BJ (cell line): ENCODE results near the gene CLEC2A. TPM values are rescaled to one million over a fixed set of nuclear protein-coding genes. Genes with fewer than 3 reads are reported as not detected.

Experiments used
- CTCF ChIA-PET: fragments of 350-600 bp; formaldehyde crosslinking; extraction: SDS; loops from one replicate; lab custom pipeline; 2021; ENCODE audit warnings: antibody characterized with exemption, inconsistent platforms; lab: Yijun Ruan, JAX
- POLR2A ChIA-PET: fragments of 300-600 bp; sonication (Branson Sonifier 250); formaldehyde crosslinking; extraction: SDS; loops from one replicate; lab custom pipeline; 2021; ENCODE audit warnings: antibody characterized with exemption; lab: Charles Lee
- DNase-seq: peaks from one replicate; pipeline ENCODE4 v3.0.0-alpha.2; 2011; ENCODE audit warnings: low read depth
- H3K27me3 ChIP-seq: 2 replicates; pipeline ENCODE4 v1.6.0; 2011; ENCODE audit warnings: low read length; ENCODE audit not compliant: control insufficient read depth, insufficient read depth
- H3K36me3 ChIP-seq: 2 replicates; pipeline ENCODE4 v1.5.1; 2011; ENCODE audit warnings: low read length; ENCODE audit not compliant: control insufficient read depth, insufficient read depth
- H3K4me3 ChIP-seq: 2 replicates; pipeline ENCODE4 v1.5.1; 2011; ENCODE audit warnings: low read depth, mild to moderate bottlenecking, control low read depth, low read length
- polyA plus RNA-seq: library from polyadenylated mRNA; depleted of rRNA; stranded (reverse); fragments of >200 nt; gene quantifications from 2 replicates; pipeline ENCODE4 v1.2.3, GENCODE V29; 2011
- TF ChIP-seq, protein P1 (sequence below): IDR thresholded peaks from 2 replicates; pipeline ENCODE4 v1.5.1; 2011; ENCODE audit warnings: low read depth, mild to moderate bottlenecking, control low read depth, inconsistent platforms, low read length, moderate library complexity; ENCODE audit not compliant: insufficient read depth

Gene CLEC2A
- polyA plus RNA-seq, 1 experiment = not detected

DNA sequence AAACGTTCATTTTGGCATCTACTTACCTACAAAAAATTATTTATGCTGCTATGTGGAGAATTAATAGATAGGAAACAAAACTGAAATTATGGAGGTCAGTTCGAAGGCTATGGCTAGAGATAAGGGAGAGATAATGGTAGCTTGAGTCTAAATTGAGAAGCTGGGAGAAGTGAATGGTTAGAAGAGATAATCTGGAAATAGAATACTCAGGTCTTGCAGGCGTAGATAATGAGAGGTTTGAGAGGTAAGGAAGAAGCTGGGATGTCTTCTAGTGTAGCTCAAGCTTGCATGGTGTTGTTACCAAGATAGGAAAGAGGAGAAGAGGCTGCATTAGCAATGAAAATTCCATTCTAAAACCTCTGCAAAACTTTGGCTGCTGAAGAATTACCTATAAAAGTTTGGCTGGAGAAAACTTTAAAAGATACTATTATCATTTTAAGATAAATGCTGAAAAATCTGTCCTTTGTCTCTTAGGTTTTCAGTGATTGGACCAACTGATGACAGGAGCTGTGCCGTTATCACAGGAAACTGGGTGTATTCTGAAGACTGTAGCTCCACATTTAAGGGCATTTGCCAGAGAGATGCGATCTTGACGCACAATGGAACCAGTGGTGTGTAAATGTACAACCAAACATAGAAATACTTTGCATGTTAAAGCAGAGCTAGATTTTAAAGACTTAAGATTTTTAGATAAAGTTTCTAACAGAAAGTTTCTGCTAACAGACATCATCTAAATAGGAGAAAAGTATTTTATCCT, 36.8 kb downstream of the CLEC2A start:
- TF ChIP-seq, protein P1, sequence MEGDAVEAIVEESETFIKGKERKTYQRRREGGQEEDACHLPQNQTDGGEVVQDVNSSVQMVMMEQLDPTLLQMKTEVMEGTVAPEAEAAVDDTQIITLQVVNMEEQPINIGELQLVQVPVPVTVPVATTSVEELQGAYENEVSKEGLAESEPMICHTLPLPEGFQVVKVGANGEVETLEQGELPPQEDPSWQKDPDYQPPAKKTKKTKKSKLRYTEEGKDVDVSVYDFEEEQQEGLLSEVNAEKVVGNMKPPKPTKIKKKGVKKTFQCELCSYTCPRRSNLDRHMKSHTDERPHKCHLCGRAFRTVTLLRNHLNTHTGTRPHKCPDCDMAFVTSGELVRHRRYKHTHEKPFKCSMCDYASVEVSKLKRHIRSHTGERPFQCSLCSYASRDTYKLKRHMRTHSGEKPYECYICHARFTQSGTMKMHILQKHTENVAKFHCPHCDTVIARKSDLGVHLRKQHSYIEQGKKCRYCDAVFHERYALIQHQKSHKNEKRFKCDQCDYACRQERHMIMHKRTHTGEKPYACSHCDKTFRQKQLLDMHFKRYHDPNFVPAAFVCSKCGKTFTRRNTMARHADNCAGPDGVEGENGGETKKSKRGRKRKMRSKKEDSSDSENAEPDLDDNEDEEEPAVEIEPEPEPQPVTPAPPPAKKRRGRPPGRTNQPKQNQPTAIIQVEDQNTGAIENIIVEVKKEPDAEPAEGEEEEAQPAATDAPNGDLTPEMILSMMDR = no peak
- Histone ChIP-seq H3K36me3 (no peaks in the 10 kb centered on the region), H3K4me3 (no peak overlapping the region), H3K27me3 (no peaks in the 10 kb centered on the region)
- DNase-seq = no peak
- CTCF ChIA-PET = interaction anchor here (0.6 to 1.4 kb wide), 4 partner anchors 8 to 145 kb away, joined by 3 to 4 read pairs (median 3); no protein-coding TSS in a partner anchor
- POLR2A ChIA-PET = no interaction called here

DNA sequence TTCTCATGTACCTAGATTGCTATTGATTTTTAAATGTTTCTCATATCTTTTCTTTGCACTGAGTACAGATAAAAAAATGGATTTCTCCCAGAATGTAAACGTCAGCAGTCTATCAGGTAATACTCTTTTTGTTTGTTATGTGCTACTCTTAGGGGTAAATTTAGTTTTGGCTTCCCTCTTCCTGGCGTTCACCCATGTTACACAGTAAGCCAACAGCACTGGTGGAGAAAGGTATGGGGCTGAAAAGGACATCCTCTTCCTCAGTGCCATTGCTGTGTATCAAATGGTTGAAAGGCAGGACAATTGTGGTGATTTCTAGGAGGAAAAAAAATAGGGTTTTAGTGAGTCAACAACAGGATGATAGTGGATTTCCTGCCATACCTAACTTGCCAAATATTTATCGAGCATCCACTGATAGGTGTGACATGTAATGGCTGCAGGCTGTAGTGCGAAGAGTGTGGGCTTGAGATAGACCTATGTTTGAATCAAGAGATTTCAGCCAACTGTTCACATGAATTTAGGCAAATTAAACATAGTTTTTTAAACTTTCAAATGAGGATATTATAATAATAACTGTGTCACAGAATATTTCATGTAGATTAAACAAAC, 43.4 kb downstream of the CLEC2A start:
- ChIA-PET CTCF (no interaction called here), POLR2A (no interaction called here)
- TF ChIP-seq, protein P1 = no peak

DNA sequence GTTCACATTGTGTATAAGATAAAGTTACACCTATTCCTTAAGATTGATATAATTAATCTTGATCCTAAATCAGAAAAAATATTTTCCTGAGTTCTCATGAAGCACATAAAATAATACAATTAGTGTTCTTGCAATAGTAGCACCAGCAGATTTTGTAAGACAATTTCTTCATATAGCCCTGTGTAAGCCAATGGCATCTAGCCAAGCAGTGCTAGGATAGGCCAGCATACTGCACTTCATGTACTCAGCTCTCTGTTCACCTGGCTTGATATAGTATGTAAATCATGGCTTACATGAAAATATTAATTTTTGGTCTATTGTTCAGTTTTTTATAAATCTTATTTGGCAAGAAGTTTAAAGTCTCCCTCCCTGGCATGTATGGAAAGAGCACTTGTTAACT, 49.0 kb downstream of the CLEC2A start:
- Histone ChIP-seq H3K36me3 (no peaks in the 10 kb centered on the region), H3K4me3 (no peak overlapping the region), H3K27me3 (no peaks in the 10 kb centered on the region)
- ChIA-PET CTCF (no interaction called here), POLR2A (no interaction called here)
- TF ChIP-seq, protein P1 = no peak
- DNase-seq = no peak

More for the DNA sequence above, 43.4 kb downstream of the CLEC2A start:
- DNase-seq = no peak
- H3K36me3 ChIP-seq = no peaks in the 10 kb centered on the region
- no peak overlapping the region for H3K4me3 ChIP-seq
- no peaks in the 10 kb centered on the region for H3K27me3 ChIP-seq

DNA sequence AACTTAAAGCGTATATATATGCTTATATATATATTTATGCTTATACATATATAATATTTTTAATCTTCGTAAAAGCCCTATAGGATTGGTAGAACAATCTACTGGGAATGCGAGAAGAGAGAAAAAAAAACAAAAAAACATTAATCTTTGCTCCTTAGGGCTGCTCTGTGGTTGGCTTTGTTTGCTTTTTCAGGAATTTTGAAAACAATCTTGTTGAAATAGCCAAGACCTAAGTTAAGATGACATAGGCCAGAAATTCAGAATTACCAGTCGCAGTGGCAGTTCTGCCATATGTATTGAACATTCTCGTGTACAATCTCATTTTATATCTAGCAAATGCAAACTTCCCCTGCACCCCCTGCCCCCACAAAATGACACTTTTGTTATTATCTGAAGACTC, 50.2 kb downstream of the CLEC2A start:
- H3K4me3 ChIP-seq = no peak overlapping the region
- CTCF ChIA-PET = no interaction called here
- no peaks in the 10 kb centered on the region for H3K27me3 ChIP-seq
- DNase-seq = no peak
- no peaks in the 10 kb centered on the region for H3K36me3 ChIP-seq
- POLR2A ChIA-PET = no interaction called here
- TF ChIP-seq, protein P1 = no peak

DNA sequence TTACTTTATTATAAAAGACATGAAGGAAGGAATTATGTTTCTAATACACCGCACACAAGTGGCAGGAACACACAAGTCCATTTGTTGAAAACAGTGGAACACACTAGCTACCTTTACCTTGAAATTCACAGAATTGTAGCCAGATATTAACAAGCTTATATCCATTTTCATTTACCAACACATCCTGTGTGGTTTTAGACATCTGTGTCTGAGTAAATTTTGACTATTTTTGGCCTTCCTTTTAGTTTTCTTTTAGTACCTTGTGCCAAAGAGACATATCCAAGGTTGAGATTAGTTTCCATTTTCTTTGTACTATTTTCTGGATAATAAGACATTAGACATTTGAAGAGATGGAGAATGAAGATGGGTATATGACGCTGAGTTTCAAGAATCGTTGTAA, 50.9 kb downstream of the CLEC2A start, which contains the start of gene KLRF2:
Gene KLRF2 (plus strand): TSS at position 244 of the 400 bp plus-strand sequence. CDS start 107 bp downstream, at position 351.
- ChIA-PET POLR2A (no interaction called here), CTCF (interaction anchor here (1.0 kb wide), 1 partner anchor 131 kb away, joined by 3 read pairs; no protein-coding TSS in a partner anchor)
- H3K4me3 ChIP-seq = no peak within 1 kb of the TSS
- H3K36me3 ChIP-seq = no peaks in the 10 kb centered on the region
- no peak for DNase-seq
- TF ChIP-seq, protein P1 = no peak
- no peaks in the 10 kb centered on the region for H3K27me3 ChIP-seq
